HEK293T (cell line): ENCODE results near the gene RTEL1.

Source experiments
- BHLHE40 ChIP-seq: fragments of 450-650 bp; IDR thresholded peaks from 2 replicates; pipeline ENCODE4 v1.6.1; 2016; ENCODE audit warnings: mild to moderate bottlenecking, moderate library complexity, borderline replicate concordance
- FOXA1 ChIP-seq: fragments of 450-650 bp; IDR thresholded peaks from 2 replicates; pipeline ENCODE4 v1.6.1; 2016; ENCODE audit warnings: mild to moderate bottlenecking
- FOXM1 ChIP-seq: fragments of 450-650 bp; IDR thresholded peaks from 2 replicates; pipeline ENCODE4 v1.6.1; 2017; ENCODE audit warnings: mild to moderate bottlenecking, borderline replicate concordance
- HDGF ChIP-seq: fragments of 450-650 bp; IDR thresholded peaks from 2 replicates; pipeline ENCODE4 v1.6.1; 2017; ENCODE audit warnings: antibody characterized with exemption, borderline replicate concordance
- NFRKB ChIP-seq: fragments of 450-650 bp; IDR thresholded peaks from 2 replicates; pipeline ENCODE4 v1.6.1; 2016; ENCODE audit warnings: mild to moderate bottlenecking, moderate library complexity
- TARDBP ChIP-seq: fragments of 450-650 bp; IDR thresholded peaks from 2 replicates; pipeline ENCODE4 v1.6.1; 2016

- TF ChIP-seq BHLHE40 (no peak), HDGF (no peak), FOXM1 (no peak), FOXA1 (no peak), NFRKB (no peak), TARDBP (no peak)
Observed at GRCh38 chr20:63661959-63662812, 4.1 kb downstream of the RTEL1 start.
